AG04449 (cell line): Measurements from ENCODE around the gene RCAN2.

ENCODE experiments used
- CTCF ChIA-PET: fragments of 350-600 bp; formaldehyde crosslinking; extraction: SDS; loops from one replicate; lab custom pipeline; 2021; ENCODE audit warnings: antibody characterized with exemption; lab: Yijun Ruan, JAX
- POLR2A ChIA-PET: fragments of 400-600, 350-600 bp; formaldehyde crosslinking; extraction: SDS; loops from one replicate; lab custom pipeline; 2020; ENCODE audit warnings: antibody characterized with exemption, inconsistent platforms; lab: Yijun Ruan, JAX
- DNase-seq: peaks from one replicate; pipeline ENCODE4 v3.0.0-alpha.2; 2010; ENCODE audit warnings: low read depth, low spot score
- H3K4me3 ChIP-seq: 2 replicates; pipeline ENCODE4 v1.5.1; 2011; ENCODE audit warnings: low read depth, mild to moderate bottlenecking, control low read depth, low read length
- TF ChIP-seq, protein P1 (sequence below): IDR thresholded peaks from one replicate; pipeline ENCODE4 v1.5.1; 2011; ENCODE audit warnings: mild to moderate bottlenecking, moderate library complexity, low read length, control low read depth, inconsistent platforms; ENCODE audit not compliant: insufficient read depth; ENCODE audit errors: missing control alignments

The RCAN2 gene

DNA sequence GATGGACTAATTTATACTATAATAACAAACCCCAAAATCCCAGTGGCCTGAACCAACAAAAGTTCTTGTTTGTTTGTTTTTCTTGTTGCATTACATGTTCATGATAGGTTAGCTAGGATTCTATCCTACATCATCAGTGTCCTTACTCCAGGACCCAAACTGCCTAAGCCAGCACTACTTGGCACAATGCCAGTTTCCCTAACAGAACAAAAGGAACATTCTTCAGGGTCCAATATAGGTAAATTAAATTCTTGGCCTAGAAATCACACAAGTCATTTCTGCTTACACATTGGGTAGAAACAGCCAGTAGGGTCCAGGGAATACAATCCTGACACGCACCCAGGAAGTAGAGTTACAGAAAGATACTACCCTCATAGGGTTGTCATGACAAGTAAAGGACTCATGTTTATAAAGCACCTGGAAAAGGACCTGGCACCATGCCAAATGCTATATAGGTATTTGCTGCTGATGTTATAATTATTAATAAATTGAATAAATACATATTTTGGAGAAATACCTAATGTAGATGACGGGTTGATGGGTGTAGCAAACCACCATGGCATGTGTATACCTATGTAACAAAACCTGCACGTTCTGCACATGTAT lies 38.8 kb downstream of the RCAN2 start:
- no peak for DNase-seq
- CTCF ChIA-PET: no interaction called here
- POLR2A ChIA-PET: interaction anchor here (1.2 kb wide), 1 partner anchor 22 kb away, joined by 3 read pairs; no protein-coding TSS in a partner anchor
- no peak overlapping the region for H3K4me3 ChIP-seq
- TF ChIP-seq, protein P1, sequence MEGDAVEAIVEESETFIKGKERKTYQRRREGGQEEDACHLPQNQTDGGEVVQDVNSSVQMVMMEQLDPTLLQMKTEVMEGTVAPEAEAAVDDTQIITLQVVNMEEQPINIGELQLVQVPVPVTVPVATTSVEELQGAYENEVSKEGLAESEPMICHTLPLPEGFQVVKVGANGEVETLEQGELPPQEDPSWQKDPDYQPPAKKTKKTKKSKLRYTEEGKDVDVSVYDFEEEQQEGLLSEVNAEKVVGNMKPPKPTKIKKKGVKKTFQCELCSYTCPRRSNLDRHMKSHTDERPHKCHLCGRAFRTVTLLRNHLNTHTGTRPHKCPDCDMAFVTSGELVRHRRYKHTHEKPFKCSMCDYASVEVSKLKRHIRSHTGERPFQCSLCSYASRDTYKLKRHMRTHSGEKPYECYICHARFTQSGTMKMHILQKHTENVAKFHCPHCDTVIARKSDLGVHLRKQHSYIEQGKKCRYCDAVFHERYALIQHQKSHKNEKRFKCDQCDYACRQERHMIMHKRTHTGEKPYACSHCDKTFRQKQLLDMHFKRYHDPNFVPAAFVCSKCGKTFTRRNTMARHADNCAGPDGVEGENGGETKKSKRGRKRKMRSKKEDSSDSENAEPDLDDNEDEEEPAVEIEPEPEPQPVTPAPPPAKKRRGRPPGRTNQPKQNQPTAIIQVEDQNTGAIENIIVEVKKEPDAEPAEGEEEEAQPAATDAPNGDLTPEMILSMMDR: no peak

DNA sequence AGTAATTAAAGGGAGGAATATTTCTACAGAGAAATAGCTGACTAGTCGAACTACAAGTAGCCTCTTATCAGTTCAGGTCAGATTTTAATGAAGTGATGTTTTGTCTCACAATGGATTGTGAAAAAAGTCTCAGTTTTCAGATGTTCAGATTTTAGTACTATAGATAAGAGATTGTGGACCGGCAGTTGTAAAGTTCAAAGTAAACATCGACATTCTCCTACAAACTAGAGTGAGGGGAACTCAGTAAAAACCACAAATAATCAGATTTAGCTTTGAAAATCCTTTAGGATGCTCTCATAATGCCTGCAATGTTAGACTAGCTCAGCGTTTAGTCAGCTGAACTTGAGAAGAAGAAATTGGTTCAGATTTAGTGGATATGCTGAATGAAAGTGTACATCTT lies 39.9 kb downstream of the RCAN2 start:
- TF ChIP-seq, protein P1: no peak
- H3K4me3 ChIP-seq: no peak overlapping the region
- ChIA-PET CTCF (no interaction called here), POLR2A (no interaction called here)
- no peak for DNase-seq

DNA sequence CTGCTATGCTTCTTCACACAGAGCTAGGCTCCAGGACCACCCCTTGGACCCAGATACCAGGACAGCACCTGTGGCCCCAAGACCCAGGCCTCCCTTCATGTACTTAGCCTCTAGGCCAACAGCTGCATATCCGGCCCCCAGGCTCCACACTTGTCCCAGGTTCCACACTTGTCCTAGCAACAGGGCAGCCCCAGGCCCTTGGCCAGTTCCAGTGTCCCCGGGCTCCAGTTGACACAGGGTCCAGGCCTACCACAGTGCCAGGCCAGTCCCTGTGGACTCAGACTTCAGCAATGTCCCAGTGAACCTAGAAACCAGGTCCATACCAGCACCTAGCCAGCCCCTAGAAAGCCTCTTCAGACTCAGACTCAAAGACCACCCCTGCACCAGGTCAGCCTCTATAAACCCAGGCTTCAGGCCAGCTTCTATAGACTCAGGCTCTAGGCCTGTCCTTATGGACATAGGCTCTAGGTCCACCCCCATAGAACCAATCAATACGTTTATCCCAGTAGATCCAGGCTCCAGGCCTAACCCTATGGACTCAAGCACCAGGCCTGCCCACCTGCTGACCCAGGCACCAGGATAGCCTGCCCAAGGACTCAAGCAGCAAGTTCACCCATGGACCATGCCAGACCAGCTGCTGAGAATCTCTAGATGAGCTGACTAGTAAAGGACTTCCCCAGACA lies 46.3 kb downstream of the RCAN2 start:
- POLR2A ChIA-PET: no interaction called here
- TF ChIP-seq, protein P1: no peak
- CTCF ChIA-PET: no interaction called here
- DNase-seq: no peak
- no peak overlapping the region for H3K4me3 ChIP-seq

DNA sequence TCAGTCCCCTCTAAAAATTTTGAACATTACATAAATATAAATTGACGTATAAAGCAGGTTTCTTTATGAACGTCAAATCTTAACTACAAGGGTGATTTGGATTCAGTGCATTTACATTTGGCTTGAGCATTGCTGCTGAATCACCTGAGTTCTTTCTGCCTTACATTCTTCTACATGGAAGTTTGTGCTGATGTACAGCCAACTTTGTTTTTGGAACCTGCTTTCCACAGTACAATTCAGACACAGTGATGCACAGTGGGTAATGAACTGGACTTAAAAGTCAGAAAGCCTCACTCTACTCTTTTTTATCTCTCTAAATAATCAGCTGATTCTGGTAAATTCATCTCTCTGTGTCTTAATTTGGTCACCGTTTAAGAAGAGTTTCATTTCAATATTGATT lies 47.6 kb downstream of the RCAN2 start:
- TF ChIP-seq, protein P1: no peak

DNA sequence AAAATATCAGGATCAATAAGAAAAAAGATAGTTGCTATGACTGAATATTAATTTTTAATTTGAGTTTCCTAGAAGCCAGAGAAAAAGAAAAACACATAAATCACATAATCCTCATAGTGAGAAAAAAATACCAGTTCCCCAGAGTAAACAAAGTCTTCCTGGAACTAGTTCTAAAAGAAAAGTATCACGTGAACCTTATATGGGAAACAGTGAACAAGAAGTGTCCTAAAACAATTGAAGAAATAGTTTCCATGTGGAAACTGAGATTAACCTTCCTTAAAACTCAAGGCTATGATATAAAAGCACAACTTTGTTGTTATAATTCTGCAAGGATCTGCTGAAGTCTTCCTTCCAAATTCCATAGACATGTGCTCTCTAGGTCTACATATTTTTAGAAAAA lies 50.6 kb downstream of the RCAN2 start:
- POLR2A ChIA-PET: no interaction called here
- TF ChIP-seq, protein P1: no peak
- H3K4me3 ChIP-seq: no peak overlapping the region
- DNase-seq: no peak
- CTCF ChIA-PET: interaction anchor here (0.7 kb wide), 1 partner anchor 59 kb away, joined by 3 read pairs; no protein-coding TSS in a partner anchor

More for the DNA sequence above, 47.6 kb downstream of the RCAN2 start:
- ChIA-PET CTCF (interaction anchor here (1.4 kb wide), 1 partner anchor 30 kb away, joined by 3 read pairs; no protein-coding TSS in a partner anchor), POLR2A (no interaction called here)
- H3K4me3 ChIP-seq: no peak overlapping the region
- DNase-seq: no peak

DNA sequence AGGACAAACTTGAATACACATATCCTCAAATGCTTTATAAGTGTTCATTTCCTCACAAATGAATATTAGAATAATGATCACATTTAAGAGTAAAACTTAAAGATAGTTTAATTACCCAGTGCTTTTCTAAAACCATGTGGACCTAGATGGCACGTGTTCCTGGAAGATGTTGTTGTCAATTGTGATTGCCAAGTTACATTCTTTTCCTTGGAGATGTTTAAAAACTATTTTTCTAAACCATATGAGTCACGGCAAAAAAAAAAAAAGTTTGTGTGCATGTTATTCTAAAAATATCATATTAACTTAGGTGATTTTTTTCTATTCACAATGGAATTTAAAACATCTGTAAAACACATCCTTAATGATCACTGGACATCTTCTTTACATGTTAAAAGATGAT lies 51.1 kb downstream of the RCAN2 start:
- no peak for DNase-seq

More for the DNA sequence above, 51.1 kb downstream of the RCAN2 start:
- CTCF ChIA-PET: interaction anchor here (0.7 kb wide), 1 partner anchor 58 kb away, joined by 3 read pairs; no protein-coding TSS in a partner anchor
- TF ChIP-seq, protein P1: no peak
- POLR2A ChIA-PET: no interaction called here
- H3K4me3 ChIP-seq: no peak overlapping the region
